Ovary (tissue), 9 donors: ENCODE measurements around the gene TIMM13. TPM values are rescaled to one million over a fixed set of nuclear protein-coding genes. Genes with fewer than 3 reads are reported as not detected.

Experiments used
- DNase-seq, 5 donors: peaks; one replicate each; pipeline ENCODE4 v3.0.0-alpha.2; 2019 to 2020
- H3K27ac ChIP-seq, 2 donors: fragments of 200-600 bp; one replicate each; pipeline versions ENCODE4 v1.5.1 to v1.8.0; 2019 to 2022
- H3K27me3 ChIP-seq: fragments of 200-600 bp; one replicate; pipeline ENCODE4 v1.8.0; 2022
- H3K36me3 ChIP-seq: fragments of 200-600 bp; sonication (generic); one replicate; pipeline ENCODE4 v1.5.1; 2019
- H3K4me1 ChIP-seq: one replicate; pipeline ENCODE4 v1.8.1; 2013; ENCODE audit warnings: mild to moderate bottlenecking, moderate library complexity; ENCODE audit not compliant: insufficient read depth
- H3K4me3 ChIP-seq: fragments of 200-600 bp; sonication (generic); one replicate; pipeline ENCODE4 v1.5.1; 2017
- H3K9me3 ChIP-seq, 2 donors: fragments of 200-600 bp in 1 of 2; sonication (generic) in 1 of 2; one replicate each; pipeline versions ENCODE4 v1.5.1 to v1.8.1; 2013 to 2019; ENCODE audit warnings: mild to moderate bottlenecking in 1 of 2, moderate library complexity in 1 of 2
- EP300 ChIP-seq: sonication (generic); formaldehyde crosslinking; IDR thresholded peaks from one replicate; pipeline ENCODE4 v1.6.1; 2017; ENCODE audit warnings: antibody characterized with exemption
- POLR2A ChIP-seq: fragments of 450-650 bp; IDR thresholded peaks from one replicate; pipeline ENCODE4 v1.6.1; 2017; ENCODE audit warnings: antibody characterized with exemption, mild to moderate bottlenecking, moderate library complexity
- WGBS, 3 donors: extraction: QIAGEN DNeasy Blood & Tissue Kit in 1 of 3; methylation state at CpG; one replicate each; pipeline versions ENCODE4 v1.1.5 to v1.1.7; 2013 to 2017; 5-methylcytosine and 5-hydroxymethylcytosine counted together
- intact Hi-C, 4 donors: fragments of 100-400 bp; cut with DNase I; formaldehyde crosslinking; loops; one replicate each; pipeline versions ENCODE4 v1.11.0 to v1.15.1; 2022 to 2023
- polyA plus RNA-seq, 2 donors: library from polyadenylated mRNA; stranded (reverse); fragments of 200-250 nt in 1 of 2; fragments of 350-450 nt in 1 of 2; fragmentation: Illumina TruSeq in 1 of 2; extraction: RNeasy Lipid Tissue Mini Kit (QIAGEN cat#74804) in 1 of 2; gene quantifications; one replicate each; pipeline ENCODE4 v1.2.3, GENCODE V29; 2013 to 2014
- total RNA-seq, 7 donors: library from RNA; depleted of rRNA in 2 of 7; stranded (reverse); fragments of >200 nt in 2 of 7; fragmentation: NEBNext Ultra II Directional in 3 of 7; extraction: Animal tissue kit (Norgen Biotek cat#: 25700) in 3 of 7; gene quantifications; one replicate each; pipeline versions ENCODE4 v1.1.0 to v1.2.4, GENCODE V29; 2016 to 2023
- TF ChIP-seq, protein P1 (sequence below), 3 donors: fragments of 450-650 bp in 2 of 3; fragments of 200-600 bp in 1 of 3; IDR thresholded peaks; one replicate each; pipeline versions ENCODE4 v1.5.1 to v1.8.0; 2016 to 2022; ENCODE audit warnings: antibody characterized with exemption in 3 of 3, mild to moderate bottlenecking in 1 of 3
- donor health status: DM: no; HTN: no; CAD: no; lungs with moderate emphysema.
- donor health status: DM: no; HTN: no; CAD: no.
- donor health status: Bipolar disorder and iron deficiency.
- donor health status: DM: yes; HTN: yes; CAD: no.
- donor health status: DM: no; HTN: no; CAD: no.
- donor health status: DM: yes; HTN: yes; CAD: no.

TIMM13 gene
- total and polyA plus RNA-seq, 9 donors = 2.7 to 72.3 (median 49.7) TPM

GRCh38 chr19:2431318-2432055 lies 4.1 kb upstream of the TIMM13 start:
- no peaks in the 10 kb centered on the region for H3K9me3 ChIP-seq
- TF ChIP-seq POLR2A = no peak
- TF ChIP-seq, protein P1, sequence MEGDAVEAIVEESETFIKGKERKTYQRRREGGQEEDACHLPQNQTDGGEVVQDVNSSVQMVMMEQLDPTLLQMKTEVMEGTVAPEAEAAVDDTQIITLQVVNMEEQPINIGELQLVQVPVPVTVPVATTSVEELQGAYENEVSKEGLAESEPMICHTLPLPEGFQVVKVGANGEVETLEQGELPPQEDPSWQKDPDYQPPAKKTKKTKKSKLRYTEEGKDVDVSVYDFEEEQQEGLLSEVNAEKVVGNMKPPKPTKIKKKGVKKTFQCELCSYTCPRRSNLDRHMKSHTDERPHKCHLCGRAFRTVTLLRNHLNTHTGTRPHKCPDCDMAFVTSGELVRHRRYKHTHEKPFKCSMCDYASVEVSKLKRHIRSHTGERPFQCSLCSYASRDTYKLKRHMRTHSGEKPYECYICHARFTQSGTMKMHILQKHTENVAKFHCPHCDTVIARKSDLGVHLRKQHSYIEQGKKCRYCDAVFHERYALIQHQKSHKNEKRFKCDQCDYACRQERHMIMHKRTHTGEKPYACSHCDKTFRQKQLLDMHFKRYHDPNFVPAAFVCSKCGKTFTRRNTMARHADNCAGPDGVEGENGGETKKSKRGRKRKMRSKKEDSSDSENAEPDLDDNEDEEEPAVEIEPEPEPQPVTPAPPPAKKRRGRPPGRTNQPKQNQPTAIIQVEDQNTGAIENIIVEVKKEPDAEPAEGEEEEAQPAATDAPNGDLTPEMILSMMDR (IDR thresholded peaks at IDR 0.05) = no peak
- TF ChIP-seq EP300 = no peak
- no peak overlapping the region for H3K4me3 ChIP-seq
- no peaks in the 10 kb centered on the region for H3K36me3 ChIP-seq
- intact Hi-C loops = no loop called here
- H3K4me1 ChIP-seq = peaks cover 4% of the 10 kb centered on the region
- 89 to 92% (median 90%) methylated on average over 37 of the region's 37 CpGs for WGBS, 3 donors
- no peak overlapping the region for H3K27ac ChIP-seq
- DNase-seq = no peak
- H3K27me3 ChIP-seq = no peaks in the 10 kb centered on the region

- 72 to 77% (median 75%) methylated on average over 25 of the region's 25 CpGs for WGBS, 3 donors
- no peak overlapping the region for H3K4me3 ChIP-seq
- no peak for TF ChIP-seq POLR2A
- TF ChIP-seq EP300 = no peak
- TF ChIP-seq, protein P1 (IDR thresholded peaks at IDR 0.05) = no peak
- no peaks in the 10 kb centered on the region for H3K36me3 ChIP-seq
- no peak overlapping the region for H3K27ac ChIP-seq
- H3K9me3 ChIP-seq = no peaks in the 10 kb centered on the region
- no peaks in the 10 kb centered on the region for H3K27me3 ChIP-seq
- intact Hi-C loops = no loop called here
- H3K4me1 ChIP-seq = peaks cover 10% of the 10 kb centered on the region
- no peak for DNase-seq
Measured at GRCh38 chr19:2429917-2430535, 2.6 kb upstream of the TIMM13 start.

- no peaks in the 10 kb centered on the region for H3K9me3 ChIP-seq
- no peaks in the 10 kb centered on the region for H3K27me3 ChIP-seq
- peak in 1 of 5 donors; percentile 40 for DNase-seq
- H3K36me3 ChIP-seq = no peaks in the 10 kb centered on the region
- 74 to 82% (median 75%) methylated on average over 33 to 37 of the region's 37 CpGs for WGBS, 3 donors
- intact Hi-C loops = no loop called here
- TF ChIP-seq, protein P1 (IDR thresholded peaks at IDR 0.05) = no peak
- TF ChIP-seq POLR2A (no peak), EP300 (no peak)
- no peak overlapping the region for H3K4me3 ChIP-seq
- H3K27ac ChIP-seq = no peak overlapping the region
- H3K4me1 ChIP-seq = peaks cover 15% of the 10 kb centered on the region
Measured at GRCh38 chr19:2428756-2429711, 1.6 kb upstream of the TIMM13 start.

GRCh38 chr19:2428321-2428690 lies 920 bp upstream of the TIMM13 start:
- intact Hi-C loops = no loop called here
- TF ChIP-seq POLR2A (no peak), EP300 (no peak)
- TF ChIP-seq, protein P1 (IDR thresholded peaks at IDR 0.05) = no peak
- Histone ChIP-seq H3K27me3 (no peaks in the 10 kb centered on the region), H3K4me1 (peaks cover 19% of the 10 kb centered on the region), H3K36me3 (no peaks in the 10 kb centered on the region), H3K27ac (peak overlapping the region in 1 of 2 donors; percentile 99), H3K4me3 (peak overlapping the region; percentile 96), H3K9me3 (no peaks in the 10 kb centered on the region)
- DNase-seq = peak in 3 of 5 donors; percentile 57 to 60 (median 58)
- WGBS, 3 donors = 31 to 52% (median 36%) methylated on average over 19 to 25 of the region's 25 CpGs
